ENCODE measurements around the gene PAPSS1.

DNA sequence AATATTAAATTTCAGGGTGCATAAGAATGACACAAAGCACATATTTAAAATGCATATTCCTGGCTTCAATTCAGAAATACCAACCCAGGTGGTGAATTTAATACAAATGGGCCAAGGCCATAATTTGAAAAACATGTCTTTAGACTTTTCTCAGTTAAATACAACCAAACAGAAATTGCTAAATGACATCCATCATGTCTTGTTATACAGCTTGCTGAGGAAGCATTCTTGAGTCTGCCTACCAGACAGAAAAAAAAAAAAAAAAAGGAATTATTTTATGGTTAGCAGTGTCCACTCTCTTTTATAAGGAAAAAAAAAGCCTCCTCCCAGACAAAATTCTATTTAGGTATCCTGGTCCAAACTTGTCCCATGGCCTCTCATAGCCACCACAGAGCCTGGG is 119.1 kb downstream of the PAPSS1 start:
- TF ChIP-seq CTCF (IDR thresholded peaks at IDR 0.05; ENCODE audit: poor library complexity, severe bottlenecking) (no peak), RAD21 (conservative IDR thresholded peaks at IDR 0.05) (no peak), POLR2AphosphoS5 (IDR thresholded peaks at IDR 0.05) (no peak), EP300 (conservative IDR thresholded peaks at IDR 0.05; ENCODE audit: poor library complexity, severe bottlenecking) (no peak), EZH2 (IDR thresholded peaks at IDR 0.05; ENCODE audit: borderline replicate concordance, insufficient read depth, low read length, poor library complexity, severe bottlenecking) (no peak), SMC3 (conservative IDR thresholded peaks at IDR 0.05; ENCODE audit: poor library complexity) (no peak), MXI1 (conservative IDR thresholded peaks at IDR 0.05; ENCODE audit: poor library complexity, severe bottlenecking) (no peak), TAF1 (IDR thresholded peaks at IDR 0.05; ENCODE audit: low read depth) (no peak)
- TF ChIP-seq, protein P1, sequence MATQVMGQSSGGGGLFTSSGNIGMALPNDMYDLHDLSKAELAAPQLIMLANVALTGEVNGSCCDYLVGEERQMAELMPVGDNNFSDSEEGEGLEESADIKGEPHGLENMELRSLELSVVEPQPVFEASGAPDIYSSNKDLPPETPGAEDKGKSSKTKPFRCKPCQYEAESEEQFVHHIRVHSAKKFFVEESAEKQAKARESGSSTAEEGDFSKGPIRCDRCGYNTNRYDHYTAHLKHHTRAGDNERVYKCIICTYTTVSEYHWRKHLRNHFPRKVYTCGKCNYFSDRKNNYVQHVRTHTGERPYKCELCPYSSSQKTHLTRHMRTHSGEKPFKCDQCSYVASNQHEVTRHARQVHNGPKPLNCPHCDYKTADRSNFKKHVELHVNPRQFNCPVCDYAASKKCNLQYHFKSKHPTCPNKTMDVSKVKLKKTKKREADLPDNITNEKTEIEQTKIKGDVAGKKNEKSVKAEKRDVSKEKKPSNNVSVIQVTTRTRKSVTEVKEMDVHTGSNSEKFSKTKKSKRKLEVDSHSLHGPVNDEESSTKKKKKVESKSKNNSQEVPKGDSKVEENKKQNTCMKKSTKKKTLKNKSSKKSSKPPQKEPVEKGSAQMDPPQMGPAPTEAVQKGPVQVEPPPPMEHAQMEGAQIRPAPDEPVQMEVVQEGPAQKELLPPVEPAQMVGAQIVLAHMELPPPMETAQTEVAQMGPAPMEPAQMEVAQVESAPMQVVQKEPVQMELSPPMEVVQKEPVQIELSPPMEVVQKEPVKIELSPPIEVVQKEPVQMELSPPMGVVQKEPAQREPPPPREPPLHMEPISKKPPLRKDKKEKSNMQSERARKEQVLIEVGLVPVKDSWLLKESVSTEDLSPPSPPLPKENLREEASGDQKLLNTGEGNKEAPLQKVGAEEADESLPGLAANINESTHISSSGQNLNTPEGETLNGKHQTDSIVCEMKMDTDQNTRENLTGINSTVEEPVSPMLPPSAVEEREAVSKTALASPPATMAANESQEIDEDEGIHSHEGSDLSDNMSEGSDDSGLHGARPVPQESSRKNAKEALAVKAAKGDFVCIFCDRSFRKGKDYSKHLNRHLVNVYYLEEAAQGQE (IDR thresholded peaks at IDR 0.05; ENCODE audit: borderline replicate concordance), result no peak

Measured in neural cell (in vitro differentiated cells).